Measurements from ENCODE around the gene EPN3.

Gene EPN3

DNA sequence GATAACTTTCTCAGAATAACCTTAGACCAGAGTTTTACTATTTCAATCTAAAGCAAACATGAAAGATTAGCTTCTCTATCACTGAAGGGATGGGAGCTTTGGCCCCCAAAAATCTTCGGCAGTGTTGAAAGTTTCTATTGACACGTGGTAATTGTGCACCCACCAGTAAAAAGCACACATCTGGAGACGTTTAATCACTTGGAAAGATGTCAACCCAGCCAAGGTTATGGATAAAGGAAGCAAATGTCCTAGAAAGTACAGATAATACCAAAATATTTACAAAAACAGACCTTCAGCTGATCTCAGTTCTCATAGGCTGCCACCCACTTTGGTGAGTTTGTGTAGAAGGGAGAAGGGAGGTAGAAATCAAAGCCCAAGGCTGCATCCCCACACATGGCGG, 19.0 kb upstream of the EPN3 start:
- DNase-seq = no peak

DNA sequence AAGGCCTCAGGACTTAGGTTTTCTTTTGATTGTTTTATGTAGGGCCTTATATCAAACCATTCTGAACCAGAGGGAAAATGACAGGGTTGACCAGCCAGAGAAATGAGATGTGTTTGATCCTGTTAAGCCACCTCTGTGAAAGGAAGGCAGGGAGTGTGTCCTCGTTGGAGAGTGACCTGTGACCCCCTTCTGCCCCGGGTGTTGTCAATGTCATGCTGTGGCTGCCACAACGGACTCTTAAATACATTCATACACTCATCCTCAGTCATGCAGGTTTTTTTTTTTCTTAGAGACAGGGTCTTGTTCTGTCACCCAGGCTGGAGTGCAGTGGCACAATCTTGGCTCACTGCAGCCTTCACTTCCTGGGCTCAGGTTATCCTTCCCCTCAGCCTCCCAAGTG, 18.1 kb upstream of the EPN3 start:
- no peak for DNase-seq

DNA sequence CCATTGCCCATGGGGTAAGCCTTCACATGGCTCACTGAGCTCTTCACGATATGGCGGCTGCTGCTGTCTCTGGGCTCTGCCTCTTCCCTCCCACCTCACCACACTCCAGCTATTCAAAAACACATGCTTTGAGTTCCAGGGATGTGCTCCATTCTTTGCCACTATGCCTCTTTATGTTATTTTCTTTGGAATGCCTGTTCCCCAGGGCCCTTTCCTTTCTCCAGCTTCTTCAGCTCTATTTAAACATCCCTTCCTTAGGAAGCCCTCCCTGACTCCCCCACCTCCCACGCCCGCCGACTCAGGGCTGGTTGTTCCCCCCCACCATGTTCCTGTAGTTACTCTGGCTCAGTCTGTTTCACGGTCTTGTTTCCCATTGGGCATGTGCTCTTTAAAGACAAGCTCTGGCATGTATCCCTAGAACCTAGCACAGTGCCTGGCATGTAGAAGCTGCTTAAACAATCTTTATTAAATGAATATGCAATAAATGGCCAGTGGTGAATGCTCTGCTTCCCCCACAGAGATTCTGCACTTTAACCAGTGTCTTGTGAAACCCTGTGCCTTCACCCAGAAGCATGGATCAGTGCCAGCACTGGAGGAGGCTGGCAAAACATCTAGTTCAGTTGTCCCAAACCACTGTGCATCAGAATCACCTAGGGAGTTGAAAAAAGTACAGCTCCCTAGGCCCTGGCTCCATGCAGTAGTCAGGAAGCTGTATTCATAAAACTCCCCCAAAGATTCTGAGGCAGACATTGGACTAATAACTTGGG, 17.4 kb upstream of the EPN3 start:
- no peak for DNase-seq

DNA sequence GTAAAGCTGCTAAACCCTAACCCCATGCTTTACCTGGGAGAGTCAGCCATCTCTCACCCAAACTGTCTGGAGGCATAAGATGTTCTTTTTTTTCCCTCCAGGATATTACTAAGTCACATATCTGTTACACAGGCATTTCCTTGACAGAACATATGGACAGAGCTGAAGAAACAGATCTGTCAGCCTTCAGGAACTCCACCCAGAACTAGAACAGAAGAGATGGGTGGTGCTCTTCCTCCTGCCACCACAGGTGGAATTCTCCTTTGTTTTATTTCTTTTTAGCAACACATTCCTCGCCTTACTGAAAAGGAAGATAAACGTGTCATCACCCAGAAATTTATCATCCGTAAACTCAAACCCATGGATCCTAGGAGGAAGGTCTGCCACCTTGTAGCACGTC, 15.5 kb upstream of the EPN3 start:
- DNase-seq = no peak

DNA sequence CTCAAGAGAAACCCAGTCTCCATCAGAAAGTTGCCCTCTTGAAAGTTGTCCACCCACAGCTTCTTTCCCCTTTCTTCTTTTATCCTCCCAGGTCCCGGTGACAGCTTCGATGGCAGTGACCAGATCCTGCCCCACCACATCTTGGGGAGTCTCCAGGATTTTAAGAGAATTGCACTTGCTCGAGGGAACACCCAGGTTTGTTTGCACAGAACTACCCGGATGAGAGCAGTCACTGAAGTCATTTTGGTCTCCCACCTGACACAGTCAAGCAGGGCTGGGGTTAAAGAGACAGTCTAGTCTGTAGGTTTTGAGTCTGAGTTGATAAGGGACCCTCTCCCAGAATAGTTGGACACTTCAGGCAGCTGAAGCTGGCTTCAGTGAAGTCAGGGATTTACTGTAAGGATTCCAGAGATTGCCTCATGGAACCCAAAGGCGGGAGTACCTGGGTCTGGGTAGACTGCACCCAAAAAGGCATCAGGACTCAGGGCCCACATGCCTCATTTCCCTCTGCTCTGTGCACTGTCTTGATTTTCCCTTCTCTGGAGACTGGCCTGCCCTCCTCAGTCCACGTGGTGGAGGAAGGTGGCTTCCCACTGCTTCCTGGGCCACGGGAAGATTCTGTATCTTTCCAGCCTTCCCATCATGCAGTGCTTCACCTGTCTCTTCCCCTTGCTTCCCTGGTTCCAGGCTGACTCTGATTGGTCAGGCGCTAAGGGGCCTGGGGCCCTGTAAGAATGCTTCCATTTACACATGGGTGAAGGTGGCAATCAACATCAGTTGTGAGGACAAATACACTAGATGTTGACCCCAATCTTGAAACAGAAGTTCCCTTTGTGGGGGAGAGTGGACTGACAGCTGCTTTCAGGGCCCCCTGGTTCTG, 14.8 kb upstream of the EPN3 start:
- DNase-seq = no peak

DNA sequence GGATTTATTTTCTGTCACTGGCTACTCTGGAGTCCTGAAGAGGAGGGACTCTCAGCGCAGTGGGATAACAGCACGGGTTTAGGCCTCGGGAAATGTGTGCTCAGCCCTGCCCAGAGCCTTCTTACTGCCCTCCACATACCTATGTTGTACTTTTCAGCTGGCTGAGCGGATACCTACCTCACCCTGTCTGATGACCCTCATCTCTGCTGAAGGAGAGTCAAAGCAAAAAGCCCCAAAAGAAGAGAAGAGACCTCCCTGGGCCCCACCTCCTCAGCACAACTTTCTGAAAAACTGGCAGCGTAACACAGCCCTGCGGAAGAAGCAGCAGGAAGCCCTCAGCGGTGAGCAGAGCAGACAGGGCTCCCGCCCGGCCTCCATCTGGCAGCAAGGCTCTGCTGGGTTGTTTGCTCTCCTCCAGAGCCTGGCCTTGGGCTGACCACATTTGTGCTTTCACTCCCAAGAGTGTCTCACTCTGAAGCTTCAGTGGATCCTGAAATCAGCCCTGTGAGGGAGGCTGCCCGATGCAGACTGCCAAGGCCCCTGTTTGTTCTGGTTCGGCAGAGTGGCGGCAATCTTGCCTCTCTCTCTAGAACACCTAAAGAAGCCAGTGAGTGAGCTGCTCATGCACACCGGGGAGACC, 14.0 kb upstream of the EPN3 start:
- DNase-seq = no peak

DNA sequence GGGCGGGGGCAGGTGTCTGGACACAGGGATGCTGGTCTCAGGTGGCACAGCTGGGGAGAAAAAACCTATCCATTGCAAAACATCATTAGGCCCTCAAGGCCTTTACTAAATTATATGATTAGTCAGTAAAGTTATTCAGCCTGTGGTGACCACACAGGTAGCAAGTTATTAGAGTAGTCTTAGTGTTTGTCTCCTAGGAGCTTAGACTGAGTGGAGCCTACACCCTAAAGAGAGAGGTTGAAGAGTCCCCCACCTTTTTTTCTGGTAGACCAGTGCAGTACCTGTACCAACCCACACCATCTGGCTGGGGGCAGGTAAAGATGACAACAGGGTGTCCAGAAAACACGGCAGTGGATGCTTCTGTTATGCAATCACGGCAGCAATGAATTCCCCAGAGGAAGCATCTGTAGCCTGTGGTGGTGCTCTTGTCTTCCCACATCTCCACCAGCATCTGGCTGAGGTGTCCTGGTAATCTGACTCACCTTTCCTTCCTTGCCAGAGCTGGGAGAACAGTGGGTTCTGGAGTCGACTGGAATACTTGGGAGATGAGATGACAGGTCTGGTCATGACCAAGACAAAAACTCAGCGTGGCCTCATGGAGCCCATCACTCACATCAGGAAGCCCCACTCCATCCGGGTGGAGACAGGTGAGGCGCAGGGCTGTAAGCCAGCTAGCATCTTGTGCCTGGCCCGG, 13.2 kb upstream of the EPN3 start:
- no peak for DNase-seq

DNA sequence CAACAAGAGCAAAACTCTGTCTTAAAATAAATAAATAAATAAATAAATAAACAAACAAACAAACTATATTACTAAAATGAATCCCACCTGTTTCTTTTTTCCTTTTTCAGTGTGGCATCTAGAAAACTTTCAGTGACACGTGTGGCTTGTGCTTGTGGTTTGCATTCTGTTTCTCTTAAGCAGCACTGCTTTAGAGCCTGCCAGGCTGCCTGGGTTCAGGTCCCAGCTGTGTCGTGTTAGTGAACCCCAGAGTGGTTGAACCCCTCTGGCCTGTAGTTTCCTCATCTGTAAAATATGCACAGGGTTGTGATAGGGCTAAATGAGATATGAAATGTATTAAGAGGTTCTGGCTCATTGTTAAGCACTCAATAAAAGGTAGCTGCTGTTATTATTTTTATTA, 12.1 kb upstream of the EPN3 start:
- DNase-seq = no peak

DNA sequence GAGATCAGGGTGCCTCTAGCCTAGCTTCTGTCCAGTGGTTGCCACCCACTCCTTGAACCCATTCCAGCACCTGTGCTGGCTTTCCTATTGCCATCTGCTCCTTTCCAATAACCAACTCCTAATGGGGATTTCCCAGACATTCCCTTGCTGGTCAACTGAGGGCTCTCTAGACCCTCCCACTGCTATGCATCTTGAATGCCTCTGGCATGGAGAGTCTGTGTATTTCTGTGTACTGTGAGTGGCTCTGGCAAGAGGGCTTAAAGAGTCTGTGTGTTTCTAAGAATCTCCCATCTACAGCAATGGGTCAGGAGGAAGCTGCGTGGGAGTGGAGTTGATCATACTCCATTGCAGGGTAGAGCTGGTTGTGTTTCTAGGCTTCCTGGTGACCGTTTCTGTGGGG, 11.0 kb upstream of the EPN3 start:
- no peak for DNase-seq

DNA sequence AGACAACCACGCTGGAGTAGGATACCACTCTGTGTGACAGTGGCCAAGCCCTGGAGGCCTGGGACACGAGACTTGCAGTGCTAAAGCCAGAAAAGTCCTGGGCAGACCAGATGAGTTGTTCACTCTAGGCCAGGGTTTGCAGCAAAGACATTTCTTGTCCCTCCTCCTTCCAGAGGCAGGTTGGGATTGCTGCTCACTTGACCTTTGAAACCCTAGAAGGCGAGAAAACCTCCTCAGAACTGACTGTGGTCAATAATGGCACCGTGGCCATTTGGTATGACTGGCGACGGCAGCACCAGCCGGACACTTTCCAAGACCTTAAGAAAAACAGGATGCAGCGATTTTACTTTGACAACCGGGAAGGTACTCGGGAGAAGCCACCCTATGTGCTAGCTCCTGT, 9.8 kb upstream of the EPN3 start:
- no peak for DNase-seq

DNA sequence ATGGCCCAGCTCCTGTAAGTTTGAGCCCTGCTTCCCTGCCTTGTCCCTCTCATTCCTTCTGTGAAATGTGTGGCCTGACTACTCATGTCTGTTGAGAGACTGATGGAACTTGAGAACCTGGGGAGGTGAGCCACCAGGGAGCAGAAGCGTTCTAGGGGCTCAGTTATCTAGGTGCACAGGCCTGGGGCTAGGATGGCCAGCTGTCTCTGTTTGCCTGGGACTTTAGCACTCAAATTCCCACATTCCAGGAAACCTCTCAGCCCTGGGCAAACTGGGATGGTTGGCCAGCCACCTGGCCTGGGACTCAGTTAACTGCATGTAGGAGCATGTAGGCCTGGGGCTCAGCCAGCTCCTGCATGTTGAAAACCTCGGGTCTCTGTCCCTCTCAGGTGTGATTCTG, 9.3 kb upstream of the EPN3 start:
- no peak for DNase-seq

DNA sequence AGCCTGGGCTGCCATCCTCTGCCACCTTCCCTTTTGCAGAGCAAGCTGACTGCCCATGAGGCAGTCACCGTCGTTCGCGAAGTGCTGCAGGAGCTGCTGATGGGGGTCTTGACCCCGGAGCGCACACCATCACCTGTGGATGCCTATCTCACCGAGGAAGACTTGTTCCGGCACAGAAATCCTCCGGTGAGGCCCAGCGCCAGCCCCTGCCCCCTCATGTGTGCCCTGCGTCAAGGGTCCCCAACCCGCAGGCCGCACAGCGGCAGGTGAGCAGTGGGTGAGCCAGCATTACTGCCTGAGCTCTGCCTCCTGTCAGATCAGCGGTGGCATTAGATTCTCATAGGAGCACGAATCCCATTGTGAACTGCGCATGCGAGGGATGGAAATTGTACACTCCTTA, 7.7 kb upstream of the EPN3 start:
- DNase-seq = no peak

DNA sequence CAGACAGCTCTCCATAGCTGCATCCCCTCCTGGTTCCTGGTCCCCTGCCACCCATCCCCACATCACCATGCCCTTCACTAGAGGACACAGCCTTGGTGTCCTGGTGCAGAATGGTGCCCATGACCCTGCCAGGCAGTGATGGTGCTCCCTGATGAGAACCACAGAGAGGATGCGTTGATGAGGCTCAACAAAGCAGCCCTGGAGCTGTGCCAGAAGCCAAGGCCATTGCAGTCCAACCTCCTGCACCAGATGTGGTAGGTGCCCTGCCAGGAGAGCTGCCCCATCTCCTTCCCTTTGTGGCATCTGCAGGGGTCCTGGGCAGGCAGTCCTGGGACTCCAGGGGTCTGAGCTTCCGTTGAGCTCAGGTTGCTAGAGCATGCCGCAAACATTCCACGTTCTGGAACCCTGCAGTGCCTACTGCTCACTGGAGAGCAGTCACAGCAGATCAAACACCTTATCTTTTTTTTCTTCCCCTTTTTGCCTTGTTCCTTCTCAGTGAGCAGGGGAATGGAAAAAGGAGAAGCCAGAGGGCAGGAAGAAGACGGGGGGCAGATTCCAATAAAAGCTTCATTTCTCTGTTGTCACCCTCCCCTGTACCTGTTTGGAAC, 5.3 kb upstream of the EPN3 start:
- no peak for DNase-seq

DNA sequence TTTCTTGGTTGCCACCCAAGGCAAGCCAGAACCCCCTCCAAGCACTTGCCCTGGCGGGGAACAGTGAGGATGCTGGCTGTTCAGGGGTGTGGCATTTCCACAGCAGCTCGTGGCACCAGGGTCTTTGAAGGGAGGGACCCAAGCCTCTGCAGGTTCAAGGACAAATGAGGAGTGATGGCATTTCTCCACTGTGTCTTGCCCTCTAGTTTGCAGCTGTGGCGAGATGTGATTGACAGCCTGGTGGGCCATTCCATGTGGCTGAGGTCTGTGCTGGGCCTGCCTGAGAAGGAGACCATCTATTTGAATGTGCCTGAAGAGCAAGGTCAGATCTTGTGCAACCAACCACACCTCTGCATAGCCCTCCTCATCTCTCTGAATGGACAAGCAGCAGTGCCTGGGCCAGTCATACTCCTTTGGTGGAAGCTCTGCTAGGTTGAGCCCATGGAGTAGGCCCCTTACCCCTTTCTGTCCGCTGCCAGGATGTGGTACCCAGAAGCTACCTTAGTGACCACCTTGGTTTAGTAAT, 4.5 kb upstream of the EPN3 start:
- no peak for DNase-seq

DNA sequence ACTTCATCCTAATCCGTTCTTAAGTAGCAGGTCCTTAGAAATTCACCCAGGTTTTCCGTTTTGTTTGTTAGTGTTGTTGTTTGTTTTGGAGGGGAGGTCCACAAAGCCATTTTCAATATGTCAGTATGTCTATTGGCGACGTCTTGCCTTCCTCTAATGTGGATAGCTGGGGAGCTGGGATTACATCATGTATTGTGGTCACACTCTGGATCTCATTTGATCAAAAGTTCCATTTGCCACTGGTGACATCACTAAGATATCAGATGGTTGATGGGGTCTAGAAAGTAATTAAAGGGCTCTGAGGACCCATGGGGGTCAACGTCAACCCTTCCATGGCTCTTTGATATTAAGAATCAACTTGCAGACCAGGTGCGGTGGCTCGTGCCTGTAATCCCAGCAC, 2.7 kb upstream of the EPN3 start:
- no peak for DNase-seq

DNA sequence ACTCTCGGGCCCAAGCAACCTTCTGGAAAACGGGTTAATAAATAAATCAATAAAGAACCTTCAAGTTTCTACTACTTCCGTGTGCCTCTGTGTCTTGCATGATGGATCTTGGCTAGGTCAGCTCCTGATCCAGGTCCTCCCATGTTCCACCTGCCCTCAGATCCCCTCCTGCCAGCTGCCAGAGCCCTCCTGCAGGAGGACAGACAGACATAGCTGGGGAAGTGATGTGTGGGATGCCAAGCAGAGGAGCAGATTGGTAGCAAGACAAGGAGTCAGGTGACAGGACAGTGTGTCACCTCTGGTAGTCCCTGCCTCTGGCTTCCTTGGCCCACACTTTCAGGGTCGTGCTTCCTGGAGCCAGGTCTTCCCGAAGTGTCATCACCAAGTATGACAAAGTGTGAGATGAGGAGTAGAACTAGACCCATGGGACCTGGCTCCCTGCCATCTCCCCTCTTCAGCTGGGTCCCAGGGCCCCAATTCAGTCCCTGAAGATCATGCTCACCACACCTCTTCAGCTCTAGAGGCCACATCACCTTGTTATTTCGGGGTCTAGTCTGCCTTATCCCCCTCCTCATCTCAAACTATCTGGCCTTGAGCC, 1.0 kb upstream of the EPN3 start:
- no peak for DNase-seq

DNA sequence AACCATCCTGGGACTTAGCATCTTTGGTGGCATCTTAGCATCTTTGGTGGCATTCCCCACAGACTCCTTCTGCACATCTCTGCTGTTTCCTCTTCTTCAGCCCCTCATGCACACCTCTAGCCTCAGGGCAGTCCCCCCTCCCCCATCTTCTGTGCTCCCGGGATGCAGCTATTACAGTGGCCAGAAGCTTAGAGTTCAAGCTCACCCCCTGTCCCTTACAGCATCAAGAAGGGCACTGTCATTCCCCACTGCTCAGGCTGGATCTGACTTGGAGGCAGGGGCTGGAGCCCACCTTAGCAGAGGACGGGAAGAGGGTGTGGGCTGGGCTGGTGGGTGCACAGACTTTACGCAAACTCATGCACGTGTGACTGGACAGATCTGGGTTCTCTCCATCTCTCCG, 650 bp downstream of the EPN3 start:
- no peak for DNase-seq

DNA sequence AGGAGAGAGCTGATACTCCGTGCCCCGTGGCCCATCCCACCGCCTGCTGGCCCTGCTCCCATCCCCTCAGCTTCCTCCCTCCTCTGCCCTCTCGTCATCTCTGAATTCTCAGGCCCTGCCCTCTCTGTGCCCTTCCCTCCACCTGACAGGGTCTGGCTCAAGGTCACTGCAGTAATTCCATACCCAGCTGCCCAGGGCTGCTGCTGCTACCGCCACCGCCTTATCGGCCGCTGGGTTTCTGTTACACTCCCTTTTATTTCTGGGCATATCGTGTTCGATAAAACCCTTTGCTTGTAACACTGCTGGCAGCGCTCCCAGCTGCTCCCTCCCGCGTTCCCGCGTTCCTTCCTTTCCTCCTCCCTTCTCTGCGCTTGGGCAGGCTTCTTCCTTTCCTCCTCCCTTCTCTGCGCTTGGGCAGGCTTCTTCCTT, 1.2 kb downstream of the EPN3 start:
- no peak for DNase-seq

DNA sequence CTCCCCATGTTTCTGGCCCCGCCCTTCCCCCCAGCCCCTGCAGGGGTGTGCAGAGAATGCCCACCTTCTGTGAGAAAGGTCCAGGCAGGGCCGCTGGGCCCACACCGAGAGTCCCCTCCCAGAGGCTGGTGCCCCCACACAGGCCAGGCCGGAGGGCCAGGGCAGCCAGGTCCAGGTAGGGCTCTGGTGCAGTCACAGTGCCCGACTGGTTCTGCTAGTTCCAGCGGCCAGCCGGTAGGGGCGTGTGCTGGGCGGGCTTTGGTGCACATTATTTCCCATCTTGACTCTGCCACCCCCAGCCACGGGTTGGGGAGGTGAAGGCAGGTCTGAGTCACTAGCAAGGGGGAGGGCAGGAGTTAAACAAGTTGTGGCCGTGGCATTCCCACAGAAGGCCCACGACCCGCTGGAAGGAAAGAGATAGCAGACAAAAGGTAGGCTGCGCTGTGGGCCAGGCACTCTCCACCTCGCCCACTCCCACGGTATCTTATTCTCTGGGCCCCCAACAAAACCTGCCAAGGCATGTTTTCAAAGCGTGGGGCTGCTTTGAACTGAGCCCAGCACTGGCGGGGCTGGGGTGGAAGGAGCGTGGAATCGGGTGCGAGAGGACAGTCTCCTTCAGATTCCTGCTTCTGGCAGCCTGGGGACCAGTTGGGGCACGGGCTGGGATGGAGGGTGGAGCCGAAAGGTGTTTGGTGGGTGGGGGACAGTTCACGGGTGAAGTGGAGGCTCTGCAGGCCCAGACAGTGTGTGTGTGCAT, 1.9 kb downstream of the EPN3 start:
- no peak for DNase-seq

DNA sequence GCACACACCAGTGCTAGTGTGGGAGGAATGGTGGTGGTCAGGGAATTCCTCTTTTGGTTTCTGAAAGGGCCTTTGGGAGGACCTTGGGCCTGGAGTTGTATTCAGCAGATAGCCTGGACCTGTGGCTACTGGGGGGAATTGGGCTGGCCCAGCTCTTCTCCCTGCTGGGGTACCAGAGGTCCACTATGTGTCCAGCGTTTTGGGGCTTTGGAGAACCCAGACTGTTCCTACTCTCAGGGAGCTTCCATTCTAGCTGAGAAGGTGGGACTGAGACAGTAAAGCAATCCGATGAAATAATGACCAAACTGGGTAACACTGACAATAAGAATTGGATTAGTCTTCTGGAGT, 2.4 kb downstream of the EPN3 start:
- no peak for DNase-seq

DNA sequence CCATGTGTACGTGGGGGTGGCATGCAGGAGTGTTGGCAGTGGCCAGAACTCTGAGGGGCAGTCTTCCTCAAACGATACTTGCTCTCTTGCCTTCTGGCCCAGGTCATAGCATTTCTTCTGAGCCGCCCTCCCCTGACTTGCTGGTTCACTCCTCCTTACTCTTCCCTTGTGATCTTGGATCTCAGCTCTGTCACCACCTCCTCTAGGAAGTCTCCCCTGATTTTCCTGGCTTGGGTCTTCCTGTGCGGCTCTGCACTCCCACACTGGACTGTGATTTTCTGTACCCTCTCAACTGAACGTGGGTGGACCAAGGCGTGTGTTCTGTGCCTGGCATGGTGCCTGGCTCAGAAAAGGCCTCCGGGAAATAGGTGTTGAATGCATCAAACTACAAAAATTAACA, 2.9 kb downstream of the EPN3 start:
- DNase-seq = no peak
